ENCODE data around the gene PABPN1L. TPM values are rescaled to one million over a fixed set of nuclear protein-coding genes. Genes with fewer than 3 reads are reported as not detected.

PABPN1L gene
- total RNA-seq, 1 donor from 2014 or later: not detected

- H3K27ac Mint-ChIP-seq: no peak overlapping the region
- H3K9ac ChIP-seq: no peak overlapping the region
- DNase-seq (ENCODE audit: low spot score): no peak
- H3K4me1 ChIP-seq: no peaks in the 10 kb centered on the region
- no peak overlapping the region for H3K4me3 ChIP-seq
- H3K4me3 Mint-ChIP-seq: no peak overlapping the region
- TF ChIP-seq EZH2 (IDR thresholded peaks at IDR 0.05): no peak
- no peak for TF ChIP-seq EZH2phosphoT487 (IDR thresholded peaks at IDR 0.05)
- TF ChIP-seq, protein P1, sequence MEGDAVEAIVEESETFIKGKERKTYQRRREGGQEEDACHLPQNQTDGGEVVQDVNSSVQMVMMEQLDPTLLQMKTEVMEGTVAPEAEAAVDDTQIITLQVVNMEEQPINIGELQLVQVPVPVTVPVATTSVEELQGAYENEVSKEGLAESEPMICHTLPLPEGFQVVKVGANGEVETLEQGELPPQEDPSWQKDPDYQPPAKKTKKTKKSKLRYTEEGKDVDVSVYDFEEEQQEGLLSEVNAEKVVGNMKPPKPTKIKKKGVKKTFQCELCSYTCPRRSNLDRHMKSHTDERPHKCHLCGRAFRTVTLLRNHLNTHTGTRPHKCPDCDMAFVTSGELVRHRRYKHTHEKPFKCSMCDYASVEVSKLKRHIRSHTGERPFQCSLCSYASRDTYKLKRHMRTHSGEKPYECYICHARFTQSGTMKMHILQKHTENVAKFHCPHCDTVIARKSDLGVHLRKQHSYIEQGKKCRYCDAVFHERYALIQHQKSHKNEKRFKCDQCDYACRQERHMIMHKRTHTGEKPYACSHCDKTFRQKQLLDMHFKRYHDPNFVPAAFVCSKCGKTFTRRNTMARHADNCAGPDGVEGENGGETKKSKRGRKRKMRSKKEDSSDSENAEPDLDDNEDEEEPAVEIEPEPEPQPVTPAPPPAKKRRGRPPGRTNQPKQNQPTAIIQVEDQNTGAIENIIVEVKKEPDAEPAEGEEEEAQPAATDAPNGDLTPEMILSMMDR (IDR thresholded peaks at IDR 0.05): no peak
- H3K9me3 Mint-ChIP-seq: no peaks in the 10 kb centered on the region
- no peaks in the 10 kb centered on the region for H3K9me3 ChIP-seq (ENCODE audit: low read depth)
- no peaks in the 10 kb centered on the region for H3K4me1 Mint-ChIP-seq
- no peak overlapping the region for H3K4me2 ChIP-seq
- H3K36me3 ChIP-seq: no peaks in the 10 kb centered on the region
- no peaks in the 10 kb centered on the region for H3K27me3 ChIP-seq
- no peak overlapping the region for H2AFZ ChIP-seq (replicated peaks)
- H3K36me3 Mint-ChIP-seq: no peaks in the 10 kb centered on the region
- no peaks in the 10 kb centered on the region for H3F3A ChIP-seq (ENCODE audit: low read depth)
- H3K27ac ChIP-seq: no peak overlapping the region
- H3K27me3 Mint-ChIP-seq (ENCODE audit: insufficient read depth, low read depth): no peaks in the 10 kb centered on the region
- H4K20me1 ChIP-seq (ENCODE audit: low read depth): no peaks in the 10 kb centered on the region
- no peaks in the 10 kb centered on the region for H3K79me2 ChIP-seq (ENCODE audit: low read depth)
Measured at GRCh38 chr16:88834670-88835069, 31.8 kb downstream of the PABPN1L start.

GRCh38 chr16:88833086-88833485 is 33.4 kb downstream of the PABPN1L start:
- no peak overlapping the region for H3K4me2 ChIP-seq
- TF ChIP-seq EZH2 (IDR thresholded peaks at IDR 0.05) (no peak), EZH2phosphoT487 (IDR thresholded peaks at IDR 0.05) (no peak)
- TF ChIP-seq, protein P1 (IDR thresholded peaks at IDR 0.05): no peak
- no peaks in the 10 kb centered on the region for H4K20me1 ChIP-seq (ENCODE audit: low read depth)
- no peak overlapping the region for H3K27ac ChIP-seq
- H3K9ac ChIP-seq: no peak overlapping the region
- Mint-ChIP-seq H3K36me3 (no peaks in the 10 kb centered on the region), H3K4me1 (no peaks in the 10 kb centered on the region), H3K27ac (no peak overlapping the region), H3K27me3 (ENCODE audit: insufficient read depth, low read depth) (peaks cover 3% of the 10 kb centered on the region), H3K9me3 (no peaks in the 10 kb centered on the region), H3K4me3 (no peak overlapping the region)
- no peak for DNase-seq (ENCODE audit: low spot score)
- H3K4me1 ChIP-seq: no peaks in the 10 kb centered on the region
- no peaks in the 10 kb centered on the region for H3K36me3 ChIP-seq
- no peaks in the 10 kb centered on the region for H3F3A ChIP-seq (ENCODE audit: low read depth)
- no peak overlapping the region for H3K4me3 ChIP-seq
- no peaks in the 10 kb centered on the region for H3K79me2 ChIP-seq (ENCODE audit: low read depth)
- H2AFZ ChIP-seq (replicated peaks): no peak overlapping the region
- H3K27me3 ChIP-seq: no peaks in the 10 kb centered on the region
- no peaks in the 10 kb centered on the region for H3K9me3 ChIP-seq (ENCODE audit: low read depth)

- Histone ChIP-seq H3K36me3 (no peaks in the 10 kb centered on the region), H3K9ac (no peak overlapping the region), H4K20me1 (ENCODE audit: low read depth) (no peaks in the 10 kb centered on the region), H3K4me1 (no peaks in the 10 kb centered on the region), H3K4me3 (no peak overlapping the region), H3K4me2 (no peak overlapping the region), H3K27ac (no peak overlapping the region), H3K27me3 (no peaks in the 10 kb centered on the region), H3F3A (ENCODE audit: low read depth) (no peaks in the 10 kb centered on the region), H3K79me2 (ENCODE audit: low read depth) (no peaks in the 10 kb centered on the region), H3K9me3 (ENCODE audit: low read depth) (no peaks in the 10 kb centered on the region), H2AFZ (replicated peaks) (no peak overlapping the region)
- Mint-ChIP-seq H3K27me3 (ENCODE audit: insufficient read depth, low read depth) (peaks cover 3% of the 10 kb centered on the region), H3K4me3 (no peak overlapping the region), H3K27ac (no peak overlapping the region), H3K36me3 (no peaks in the 10 kb centered on the region), H3K9me3 (no peaks in the 10 kb centered on the region), H3K4me1 (no peaks in the 10 kb centered on the region)
- TF ChIP-seq, protein P1 (IDR thresholded peaks at IDR 0.05): peak; percentile 15
- no peak for TF ChIP-seq EZH2 (IDR thresholded peaks at IDR 0.05)
- no peak for DNase-seq (ENCODE audit: low spot score)
Measured at GRCh38 chr16:88831838-88832237, 34.6 kb downstream of the PABPN1L start.

Measured in neural progenitor cell (in vitro differentiated cells).